KG1 (cell line): ENCODE measurements around the gene GPER1.
"Not testable (repeated sequence)": the region's sequence is repeated elsewhere in the genome, so short reads cannot be mapped to it uniquely, and the experiment has no call there.

Experiments
- DNase-seq: peaks from one replicate; lab custom pipeline; 2025; lab: John Stamatoyannopoulos, UW

Gene GPER1

GRCh38 chr7:1103789-1104515, 16.0 kb downstream of the GPER1 start:
- DNase-seq, result no peak

GRCh38 chr7:1104516-1105179, 16.7 kb downstream of the GPER1 start:
- DNase-seq, result no peak

- DNase-seq, result no peak
Measured at GRCh38 chr7:1105189-1105588, 17.3 kb downstream of the GPER1 start.

GRCh38 chr7:1106063-1106792, 18.3 kb downstream of the GPER1 start:
- no peak for DNase-seq

- DNase-seq, result no peak
Measured at GRCh38 chr7:1106793-1107421, 19.0 kb downstream of the GPER1 start.

- no peak for DNase-seq
Measured at GRCh38 chr7:1108264-1108920, 20.5 kb downstream of the GPER1 start.

- DNase-seq, result no peak
Measured at GRCh38 chr7:1109581-1110310, 21.8 kb downstream of the GPER1 start.

GRCh38 chr7:1110358-1110757, 22.4 kb downstream of the GPER1 start:
- no peak for DNase-seq

- DNase-seq, result no peak
Measured at GRCh38 chr7:1111156-1111555, 23.2 kb downstream of the GPER1 start.

- DNase-seq, result no peak
Measured at GRCh38 chr7:1112109-1112508, 24.2 kb downstream of the GPER1 start.

- DNase-seq, result no peak
Measured at GRCh38 chr7:1112625-1113547, 25.0 kb downstream of the GPER1 start.

GRCh38 chr7:1113548-1113885, 25.6 kb downstream of the GPER1 start:
- DNase-seq, result no peak

- DNase-seq, result no peak
Measured at GRCh38 chr7:1114088-1114487, 26.2 kb downstream of the GPER1 start.

GRCh38 chr7:1114505-1114904, 26.6 kb downstream of the GPER1 start:
- DNase-seq, result no peak

- DNase-seq, result not testable (repeated sequence)
Measured at GRCh38 chr7:1115171-1116045, 27.5 kb downstream of the GPER1 start.

GRCh38 chr7:1116383-1117008, 28.6 kb downstream of the GPER1 start:
- not testable (repeated sequence) for DNase-seq

GRCh38 chr7:1117321-1117928, 29.5 kb downstream of the GPER1 start:
- no peak for DNase-seq

GRCh38 chr7:1119201-1119600, 31.3 kb downstream of the GPER1 start:
- no peak for DNase-seq
